ENCODE data around the gene SETSIP.

The SETSIP gene

GRCh38 chr1:92045766-92046495 is 29.3 kb downstream of the SETSIP start:
- no peak for TF ChIP-seq CTCF (IDR thresholded peaks at IDR 0.05)

DNA sequence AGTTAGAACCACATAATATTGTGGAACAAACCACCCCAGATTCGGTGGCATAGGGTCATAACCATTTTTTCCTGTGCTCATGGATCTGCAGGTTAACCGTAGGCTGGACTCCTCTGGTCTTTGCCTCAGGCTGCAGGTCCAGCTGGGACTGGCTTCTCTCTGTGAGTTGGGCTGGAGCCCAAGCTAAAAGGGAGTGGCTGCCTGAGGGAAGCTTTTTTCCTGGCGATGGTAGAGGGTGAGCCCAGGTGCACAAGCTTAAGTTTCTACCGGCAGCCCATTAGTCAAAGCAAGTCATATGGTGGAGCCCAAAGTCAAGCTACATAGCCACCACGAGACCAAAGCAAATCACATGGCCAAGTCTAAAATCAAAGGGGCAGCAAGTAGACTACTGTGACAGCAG is 31.6 kb downstream of the SETSIP start:
- no peak for TF ChIP-seq CTCF (IDR thresholded peaks at IDR 0.05)

DNA sequence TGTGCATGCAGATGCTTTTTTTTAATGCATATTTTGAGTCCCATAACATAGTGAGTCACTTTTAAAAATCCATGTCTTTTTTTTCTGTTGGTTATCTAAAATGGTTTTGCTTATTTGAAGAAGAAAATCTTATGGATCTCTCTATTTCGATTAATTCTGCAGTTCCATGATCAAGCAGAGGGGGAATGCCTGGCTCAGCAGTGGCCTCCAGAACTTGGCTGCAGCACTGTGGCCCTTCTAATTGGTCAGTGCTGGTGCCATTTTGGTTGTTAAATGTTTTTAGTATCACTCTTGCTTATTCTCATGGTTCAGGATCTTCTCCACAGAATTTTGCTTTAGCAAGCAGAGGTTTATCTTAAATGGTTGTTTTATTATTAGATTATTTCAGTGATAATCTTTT is 34.2 kb downstream of the SETSIP start:
- TF ChIP-seq CTCF (IDR thresholded peaks at IDR 0.05), result no peak

DNA sequence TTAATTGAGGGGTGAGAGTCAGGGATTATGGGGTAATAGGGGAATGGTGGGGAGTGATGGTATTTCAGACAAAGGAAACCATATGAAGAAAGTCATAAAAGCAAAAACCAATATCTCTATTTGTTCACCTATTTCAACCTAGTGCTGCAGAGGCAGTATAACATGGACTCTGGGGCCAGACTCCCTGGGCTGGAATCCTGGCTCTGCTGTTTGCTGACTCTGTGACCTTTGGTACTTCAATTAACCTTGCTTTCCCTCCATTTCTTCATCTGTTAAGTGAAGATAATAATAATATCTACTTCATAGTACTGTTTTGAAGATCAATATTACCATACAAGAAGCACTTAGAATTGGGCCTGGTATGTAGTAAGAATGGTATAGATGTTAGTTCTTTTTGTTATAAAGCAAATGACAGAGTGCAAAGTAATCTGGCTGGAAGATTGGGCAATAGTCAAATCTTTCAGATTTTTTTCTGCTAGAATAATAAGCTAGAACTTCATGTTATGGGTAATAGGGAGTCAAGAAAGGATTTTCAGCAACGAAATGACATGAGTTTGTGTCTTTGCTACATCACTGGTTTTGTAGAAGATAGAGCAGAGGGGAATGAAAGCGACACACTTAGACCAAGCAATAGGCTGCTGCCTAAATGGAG is 36.4 kb downstream of the SETSIP start:
- no peak for TF ChIP-seq CTCF (IDR thresholded peaks at IDR 0.05)

DNA sequence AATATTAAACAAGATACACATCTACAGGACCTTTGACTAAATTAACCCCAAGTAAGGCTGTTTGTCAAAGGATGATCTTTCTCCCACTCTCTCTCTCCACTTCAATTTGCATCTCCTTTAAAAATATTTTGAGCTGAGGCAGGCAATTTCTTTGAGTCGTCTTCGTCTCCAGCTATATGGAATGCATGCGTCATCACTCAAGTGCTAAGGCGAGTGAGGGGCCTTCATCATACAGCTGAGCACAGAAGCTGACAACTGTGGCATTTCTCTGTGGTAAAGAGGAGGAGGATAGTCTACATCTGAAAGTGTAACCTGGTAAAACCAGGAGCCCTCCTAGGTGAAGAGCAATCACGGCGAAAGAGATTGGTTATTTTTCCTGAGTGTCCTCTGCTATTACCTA is 37.8 kb downstream of the SETSIP start:
- TF ChIP-seq CTCF (IDR thresholded peaks at IDR 0.05), result no peak

GRCh38 chr1:92031281-92032110 is 43.7 kb downstream of the SETSIP start:
- TF ChIP-seq CTCF (IDR thresholded peaks at IDR 0.05), result no peak

DNA sequence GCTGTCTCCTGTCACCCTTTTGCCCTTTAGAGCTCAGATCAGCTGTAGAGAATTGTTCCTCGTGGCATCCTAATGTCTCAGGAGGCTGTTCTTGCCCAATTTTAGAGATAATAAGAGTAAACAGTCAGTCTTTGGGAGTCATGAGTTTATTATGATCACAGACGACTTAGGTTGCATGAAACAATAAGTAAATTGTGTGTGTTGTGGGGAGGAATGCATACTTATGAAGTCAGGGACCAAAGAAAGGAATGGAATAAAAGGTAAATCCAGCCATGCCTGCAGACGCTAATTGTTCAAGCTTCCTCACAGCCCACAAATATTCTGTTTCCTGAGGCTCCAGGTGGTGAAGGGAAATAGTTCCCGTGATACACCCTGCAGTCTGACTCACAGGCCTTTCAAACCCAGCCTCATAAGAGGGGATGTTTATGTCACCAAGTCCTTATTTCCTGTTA is 44.5 kb downstream of the SETSIP start:
- TF ChIP-seq CTCF (IDR thresholded peaks at IDR 0.05), result no peak

Measured in LNCAP (cell line).